Measurements from ENCODE around the gene KDM2A.
A peak's percentile ranks its signal among the peaks of the same experiment; 100 is the strongest.

The KDM2A gene

DNA sequence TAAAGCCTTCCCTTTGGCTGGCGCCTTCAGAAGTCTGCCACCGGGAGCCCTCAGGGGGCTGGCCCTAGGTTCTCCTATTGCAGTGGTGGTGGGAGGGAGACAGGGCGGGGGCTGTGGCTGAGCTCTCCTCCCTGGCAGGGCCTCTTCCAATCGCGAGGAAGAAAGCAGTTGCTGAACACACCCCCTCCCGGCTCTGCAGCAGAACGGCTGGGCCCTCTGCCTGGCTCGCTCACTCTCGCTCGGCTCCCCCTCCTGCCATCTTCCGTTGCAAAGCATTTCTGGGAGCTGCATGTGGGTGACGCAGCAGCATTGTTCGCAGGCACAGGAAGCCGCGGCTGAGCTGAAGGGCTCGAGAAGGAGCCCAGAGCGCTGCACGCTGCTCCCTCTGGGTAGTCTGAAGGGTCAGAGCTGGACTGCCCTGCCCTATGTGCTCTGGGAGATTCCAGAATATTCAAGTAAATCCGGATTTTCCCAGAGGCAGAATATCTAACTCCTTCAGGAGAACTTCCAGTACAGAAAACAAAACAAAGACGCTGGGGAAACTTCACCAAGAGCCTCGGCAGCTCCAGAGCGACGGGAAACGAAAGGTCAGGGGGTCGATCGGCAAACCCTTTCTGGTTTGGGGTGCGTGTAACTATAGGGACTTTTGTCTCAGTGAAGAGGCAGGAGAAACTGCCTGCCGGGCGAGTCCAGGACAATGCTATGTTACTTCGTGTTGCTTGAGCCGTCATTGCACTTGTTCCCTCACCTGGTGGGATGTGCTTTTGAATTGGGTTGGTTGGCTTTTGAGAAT lies 120.9 kb downstream of the KDM2A start:
- DNase-seq, result peak; percentile 100

DNA sequence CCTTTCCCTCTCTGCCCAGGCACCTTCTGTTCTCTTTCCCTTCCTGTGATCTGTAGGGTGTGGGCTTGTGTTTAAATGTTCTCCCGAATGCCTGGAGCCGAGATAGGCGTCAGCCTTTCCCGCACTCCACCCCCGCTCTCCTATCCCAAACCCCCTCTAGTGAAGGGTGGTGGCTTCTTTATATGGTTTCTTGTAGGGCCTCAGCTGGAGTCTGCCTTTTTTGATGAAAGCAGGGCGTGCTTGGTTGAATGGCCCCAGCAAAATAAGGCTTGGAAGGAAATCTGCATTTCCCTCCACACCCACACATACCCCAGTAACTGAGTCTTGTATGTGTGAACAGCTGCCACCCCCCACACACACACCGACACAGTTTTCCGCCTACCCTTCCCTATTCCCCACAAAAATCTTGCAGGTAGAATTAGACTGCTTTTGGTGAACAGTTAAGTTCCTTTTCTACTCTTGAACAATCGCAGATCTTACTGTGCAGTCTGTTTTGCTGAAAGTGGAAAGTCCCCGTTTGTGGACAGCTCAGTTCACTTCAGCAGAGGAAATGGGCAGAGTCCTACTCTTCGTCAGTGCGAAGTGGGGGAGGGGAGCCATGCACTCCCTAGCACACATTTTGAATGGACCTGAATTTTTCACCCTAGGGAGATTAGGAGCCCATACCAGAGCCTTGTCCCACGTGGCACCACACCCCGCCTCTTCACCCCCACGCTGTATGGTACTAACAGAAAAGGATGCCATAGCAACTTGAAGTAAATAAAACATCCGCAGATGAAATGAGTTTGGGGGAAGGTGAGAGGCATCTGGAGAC lies 121.7 kb downstream of the KDM2A start:
- DNase-seq, result peak; percentile 92

DNA sequence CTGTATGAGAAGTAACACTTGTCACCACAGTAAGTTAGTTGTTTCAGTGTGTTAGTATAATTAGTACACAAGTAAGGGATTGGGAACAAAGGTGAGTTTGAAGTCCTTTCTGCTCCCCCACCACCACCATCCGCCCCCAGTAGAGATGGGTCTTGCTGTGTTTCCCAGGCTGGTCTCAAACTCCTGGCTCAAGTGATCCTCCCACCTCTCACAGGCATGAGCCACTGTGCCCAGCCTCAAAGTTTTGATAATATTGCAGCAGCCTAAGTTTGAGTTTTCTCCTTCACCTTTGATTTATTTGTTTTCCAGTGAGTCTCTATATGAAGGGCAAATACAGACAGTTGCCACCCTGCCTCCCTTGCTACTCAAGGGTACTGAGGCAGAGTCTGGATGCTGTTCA lies 123.5 kb downstream of the KDM2A start:
- DNase-seq, result no peak

DNA sequence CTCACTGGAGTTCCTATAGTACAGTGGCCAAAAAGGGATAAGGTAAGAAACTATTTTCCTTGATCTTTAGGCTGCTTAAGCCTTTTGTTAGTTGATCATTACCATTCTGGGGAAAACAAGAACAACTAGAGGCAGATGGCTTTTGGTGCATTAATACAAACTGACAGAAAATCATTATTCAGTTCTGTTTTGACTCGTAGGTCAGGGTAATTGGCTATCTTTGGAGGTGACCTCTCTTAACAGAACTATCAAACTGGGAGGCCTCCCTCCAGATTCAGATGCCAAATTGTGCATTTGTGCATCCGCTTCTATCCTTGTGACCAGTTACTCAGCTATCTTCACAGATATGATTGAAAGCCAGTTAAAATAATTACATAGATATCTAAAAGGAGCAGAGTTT lies 124.0 kb downstream of the KDM2A start:
- no peak for DNase-seq

DNA sequence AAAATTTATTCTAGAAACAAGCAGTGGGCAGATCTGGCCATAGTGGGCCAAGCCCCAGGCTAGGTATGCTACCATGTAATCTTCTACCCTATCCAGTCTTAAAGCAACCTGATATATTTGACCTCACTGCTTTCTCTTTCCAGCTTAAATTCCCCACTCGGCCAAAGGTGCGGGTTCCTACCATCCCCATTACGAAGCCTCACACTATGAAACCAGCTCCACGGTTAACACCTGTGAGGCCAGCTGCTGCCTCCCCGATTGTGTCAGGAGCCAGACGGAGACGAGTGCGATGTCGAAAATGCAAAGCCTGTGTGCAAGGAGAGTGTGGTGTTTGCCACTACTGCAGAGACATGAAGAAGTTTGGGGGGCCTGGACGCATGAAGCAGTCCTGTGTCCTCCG lies 126.0 kb downstream of the KDM2A start:
- no peak for DNase-seq

DNA sequence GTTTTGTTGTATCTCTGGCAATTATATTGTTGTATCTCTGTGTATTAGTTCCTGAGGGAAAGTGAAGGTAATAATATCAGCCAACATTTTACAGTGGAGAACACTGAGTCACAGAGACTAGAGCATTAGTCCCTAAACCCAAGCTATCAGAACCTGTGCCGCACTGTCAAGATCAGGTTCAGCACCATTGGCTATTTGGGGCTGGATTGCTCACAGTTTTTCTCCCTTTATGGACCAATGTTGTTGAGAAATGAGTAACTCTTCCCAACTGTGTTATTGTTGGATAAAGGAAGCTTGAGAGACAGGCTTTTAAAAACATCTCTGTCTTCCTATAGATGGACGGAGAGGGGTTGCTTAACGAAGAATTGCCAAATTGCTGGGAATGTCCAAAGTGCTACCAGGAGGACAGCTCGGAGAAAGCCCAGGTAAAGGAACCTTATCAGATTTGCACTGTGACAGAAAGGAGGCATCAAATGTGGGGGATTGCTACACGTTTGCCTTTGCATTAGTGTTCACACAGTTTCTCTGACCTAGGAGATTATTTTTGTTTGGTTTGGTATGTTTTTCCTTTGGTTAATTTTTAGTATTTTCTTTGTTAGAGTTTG lies 129.0 kb downstream of the KDM2A start:
- no peak for DNase-seq

DNA sequence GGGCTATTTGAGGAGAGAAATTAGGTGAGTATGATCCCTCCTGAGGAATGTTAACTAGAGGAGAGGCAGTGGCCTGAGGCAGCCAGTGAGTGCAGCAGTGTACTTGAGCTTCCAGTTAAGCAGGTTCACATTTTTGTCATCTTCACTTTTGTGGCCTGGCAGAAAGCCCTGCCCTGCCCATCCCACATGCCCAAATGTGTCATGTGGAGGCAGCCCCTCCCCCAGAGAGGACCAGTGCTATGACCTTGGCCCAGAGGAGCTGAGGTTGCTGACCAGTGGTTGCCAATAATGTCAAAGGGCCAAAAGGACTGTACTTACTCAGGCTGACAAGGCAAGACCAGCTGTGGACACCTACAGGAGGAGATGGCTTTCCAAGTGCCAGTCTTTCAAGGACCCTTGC lies 129.6 kb downstream of the KDM2A start:
- DNase-seq, result no peak

DNA sequence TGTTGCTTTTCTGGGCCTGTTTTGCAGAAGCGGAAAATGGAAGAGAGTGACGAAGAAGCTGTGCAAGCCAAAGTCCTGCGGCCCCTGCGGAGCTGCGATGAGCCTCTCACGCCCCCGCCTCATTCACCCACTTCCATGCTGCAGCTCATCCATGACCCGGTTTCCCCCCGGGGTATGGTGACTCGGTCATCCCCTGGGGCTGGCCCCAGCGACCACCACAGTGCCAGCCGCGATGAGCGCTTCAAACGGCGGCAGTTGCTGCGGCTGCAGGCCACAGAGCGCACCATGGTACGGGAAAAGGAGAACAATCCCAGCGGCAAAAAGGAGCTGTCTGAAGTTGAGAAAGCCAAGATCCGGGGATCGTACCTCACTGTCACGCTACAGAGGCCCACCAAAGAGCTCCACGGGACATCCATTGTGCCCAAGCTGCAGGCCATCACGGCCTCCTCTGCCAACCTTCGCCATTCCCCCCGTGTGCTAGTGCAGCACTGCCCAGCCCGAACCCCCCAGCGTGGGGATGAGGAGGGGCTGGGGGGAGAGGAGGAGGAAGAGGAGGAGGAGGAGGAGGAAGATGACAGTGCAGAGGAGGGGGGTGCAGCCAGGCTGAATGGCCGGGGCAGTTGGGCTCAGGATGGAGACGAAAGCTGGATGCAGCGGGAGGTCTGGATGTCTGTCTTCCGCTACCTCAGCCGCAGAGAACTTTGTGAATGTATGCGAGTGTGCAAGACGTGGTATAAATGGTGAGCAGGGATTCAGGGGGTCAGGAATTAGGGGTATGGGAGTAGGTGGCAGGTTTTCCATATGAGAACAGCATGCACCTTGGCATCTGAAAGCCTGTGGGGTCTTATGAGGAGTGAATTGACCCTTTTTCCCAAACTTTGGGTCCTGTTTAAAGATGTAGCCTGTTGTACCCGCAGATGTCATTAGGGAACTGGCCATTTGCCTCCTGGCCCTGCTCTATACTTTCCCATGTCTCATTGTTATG lies 131.3 kb downstream of the KDM2A start:
- no peak for DNase-seq

DNA sequence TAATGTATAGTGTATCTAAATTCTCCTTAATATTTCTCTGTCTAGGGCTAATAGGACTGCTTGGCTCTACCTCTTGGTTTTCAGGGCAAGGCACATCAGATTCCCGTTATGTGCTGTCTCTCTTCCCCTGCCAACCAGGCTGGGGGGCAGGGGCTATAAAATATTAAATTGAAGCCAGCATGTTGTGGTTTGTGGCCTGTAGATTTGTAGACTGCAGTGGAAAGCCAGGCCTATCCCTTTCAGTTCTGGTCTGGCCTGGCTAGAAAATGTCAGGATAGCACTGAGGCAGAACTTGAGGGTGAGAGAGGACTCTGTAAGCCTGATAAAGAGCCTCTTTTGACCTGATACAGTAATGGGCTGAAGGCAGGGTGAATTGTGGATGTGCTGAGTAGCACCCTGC lies 132.8 kb downstream of the KDM2A start:
- DNase-seq, result no peak

DNA sequence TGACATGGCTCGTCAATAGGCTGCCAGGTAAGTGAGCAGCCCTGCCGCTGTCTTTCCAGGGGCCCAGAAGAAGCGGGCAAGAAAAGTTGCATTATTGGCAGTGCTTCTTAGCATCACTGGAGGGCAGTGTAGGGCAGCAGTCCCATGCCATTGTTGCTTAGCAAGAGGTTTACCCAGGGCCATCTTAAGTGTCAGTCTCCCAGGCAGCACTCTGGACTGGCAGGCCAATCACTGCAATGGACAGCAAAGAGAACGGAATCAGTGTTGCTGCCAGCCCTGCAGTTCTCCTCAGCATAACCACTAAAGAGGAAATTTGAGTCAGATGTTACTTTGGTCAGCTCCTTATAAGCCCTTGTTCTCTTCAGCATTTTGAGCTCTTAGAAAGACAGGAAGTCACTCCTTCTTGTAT lies 133.8 kb downstream of the KDM2A start:
- peak; percentile 68 for DNase-seq

DNA sequence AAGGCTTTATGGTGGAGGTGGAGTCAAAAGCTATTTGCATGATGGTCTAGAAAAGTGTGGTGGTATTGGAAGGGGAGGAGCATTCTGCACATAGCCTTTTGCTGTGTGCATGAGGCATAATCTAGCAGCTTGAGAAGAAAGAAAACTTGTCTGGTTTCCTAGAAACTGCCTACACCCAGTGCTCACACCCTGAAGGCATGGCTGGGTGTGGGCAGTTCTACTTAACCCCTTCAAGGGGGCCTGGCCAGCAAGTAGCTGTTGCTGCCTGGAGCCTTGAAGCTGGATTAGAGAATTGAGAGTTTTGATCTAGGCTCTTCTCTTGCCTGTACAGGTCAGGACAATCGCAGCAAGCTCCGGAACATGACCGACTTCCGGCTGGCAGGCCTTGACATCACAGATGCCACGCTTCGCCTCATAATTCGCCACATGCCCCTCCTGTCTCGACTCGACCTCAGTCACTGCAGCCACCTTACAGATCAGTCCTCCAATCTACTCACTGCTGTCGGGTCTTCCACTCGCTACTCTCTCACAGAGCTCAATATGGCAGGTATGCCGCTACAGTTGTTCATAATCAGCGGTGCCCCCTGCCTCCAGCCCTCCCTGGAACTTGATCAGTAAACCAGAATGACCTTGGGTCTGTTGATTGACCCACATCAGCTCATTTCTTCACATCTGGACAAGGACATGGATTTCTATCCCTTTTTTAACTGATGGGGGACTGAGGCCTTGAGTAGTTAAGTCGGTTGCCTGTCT lies 135.0 kb downstream of the KDM2A start:
- no peak for DNase-seq

DNA sequence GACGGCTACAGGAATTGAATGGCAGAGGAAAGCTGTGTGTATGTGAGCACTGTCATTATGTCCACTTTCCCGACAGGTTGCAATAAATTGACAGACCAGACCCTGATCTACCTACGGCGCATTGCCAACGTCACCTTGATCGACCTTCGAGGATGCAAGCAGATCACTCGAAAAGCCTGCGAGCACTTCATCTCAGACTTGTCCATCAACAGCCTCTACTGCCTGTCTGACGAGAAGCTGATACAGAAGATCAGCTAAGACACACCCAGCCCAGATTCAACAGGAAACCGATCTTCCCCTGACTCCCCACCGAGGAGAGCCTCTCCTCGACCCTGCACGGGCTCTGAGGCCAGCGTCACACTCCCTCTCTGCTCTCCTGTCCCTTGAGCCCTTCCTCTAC lies 135.7 kb downstream of the KDM2A start:
- no peak for DNase-seq

DNA sequence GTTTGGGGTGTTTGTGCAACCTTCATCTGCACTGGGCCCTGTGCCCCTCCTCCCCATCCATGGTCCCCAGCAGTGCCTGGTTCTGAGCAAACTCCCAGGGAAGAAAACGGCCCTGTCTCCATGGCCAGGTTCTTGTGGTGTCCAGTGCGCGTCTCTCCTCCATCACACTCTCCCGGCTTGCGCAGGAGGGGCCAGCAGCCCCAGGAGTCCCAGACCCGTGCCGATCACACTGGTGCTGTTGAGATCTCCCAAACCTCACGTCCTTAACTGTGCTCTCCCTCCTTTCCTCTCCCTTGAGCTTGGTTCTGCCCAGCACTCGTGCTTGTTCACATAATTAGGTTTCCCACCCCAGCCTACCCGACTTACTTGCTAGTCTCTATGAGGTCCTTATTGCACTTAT lies 136.3 kb downstream of the KDM2A start:
- DNase-seq, result no peak

DNA sequence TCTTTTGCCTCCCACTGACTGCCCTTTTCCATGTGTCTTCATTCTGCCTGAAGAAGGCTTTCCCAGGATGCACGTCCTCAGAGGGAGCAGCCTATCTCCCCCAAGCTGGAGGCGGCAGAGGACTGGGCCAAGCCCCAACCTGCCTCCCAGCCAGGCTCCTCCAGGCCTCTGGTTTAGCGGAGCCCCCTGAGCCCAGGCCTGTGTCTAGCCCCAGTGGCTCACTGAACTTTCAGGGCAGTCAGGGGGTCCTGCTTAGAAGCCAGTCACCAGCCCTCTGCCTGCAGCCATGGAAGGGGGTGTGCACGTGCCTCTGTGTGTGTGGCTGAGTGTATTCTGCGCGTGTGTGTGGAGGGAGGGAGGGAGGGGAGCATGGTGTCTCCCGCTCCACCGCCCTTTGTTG lies 136.8 kb downstream of the KDM2A start:
- DNase-seq, result no peak

DNA sequence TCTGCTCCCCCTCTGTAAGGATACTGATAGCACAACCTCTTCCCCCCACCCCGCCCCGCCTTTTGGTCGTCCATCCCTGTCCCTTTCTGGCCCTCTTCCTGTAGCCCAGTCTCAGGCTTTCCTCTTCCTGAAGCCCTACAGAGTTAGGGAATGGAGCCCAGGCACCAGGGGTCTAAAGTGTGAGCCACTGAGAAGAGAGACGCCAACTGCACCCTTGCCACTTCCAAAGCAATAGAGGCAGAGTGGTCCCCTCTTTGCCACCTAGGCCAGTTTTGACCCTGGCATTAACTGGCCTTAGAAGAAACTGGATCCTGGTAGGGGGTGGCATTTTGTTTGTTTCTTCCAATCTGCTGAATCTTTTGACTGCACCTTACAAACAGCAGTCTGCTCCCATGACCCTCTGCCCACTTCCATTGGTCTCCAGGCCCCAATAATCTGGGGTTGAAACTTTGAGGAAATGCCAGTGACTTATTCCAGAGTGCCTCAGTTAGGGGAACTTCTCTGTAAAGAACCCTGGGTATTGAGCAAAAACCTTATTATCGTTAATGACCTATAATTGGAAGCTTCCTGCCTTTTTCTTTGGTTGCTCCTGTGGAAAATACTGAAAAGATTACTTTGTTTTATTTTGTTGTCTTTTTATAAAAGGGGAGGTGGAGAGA lies 137.5 kb downstream of the KDM2A start:
- no peak for DNase-seq

DNA sequence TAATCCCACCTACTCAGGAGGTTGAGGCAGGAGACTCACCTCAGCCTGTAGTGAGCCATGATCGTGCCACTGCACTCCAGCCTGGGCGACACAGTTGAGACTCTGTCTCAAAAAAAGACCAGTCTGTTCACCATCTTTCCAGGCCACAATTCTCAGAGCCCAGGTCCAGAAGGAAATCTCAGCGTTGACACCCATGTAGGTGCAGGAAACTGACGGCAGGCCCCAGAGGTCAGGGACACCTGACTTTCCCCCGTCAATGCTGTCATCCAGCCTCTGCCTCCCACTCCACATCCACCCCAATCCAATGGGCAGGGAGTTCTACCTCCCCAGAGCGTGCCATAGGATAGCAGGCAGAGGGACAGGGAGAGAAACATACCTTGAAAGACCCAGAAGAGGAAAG lies 141.3 kb downstream of the KDM2A start:
- DNase-seq, result no peak

DNA sequence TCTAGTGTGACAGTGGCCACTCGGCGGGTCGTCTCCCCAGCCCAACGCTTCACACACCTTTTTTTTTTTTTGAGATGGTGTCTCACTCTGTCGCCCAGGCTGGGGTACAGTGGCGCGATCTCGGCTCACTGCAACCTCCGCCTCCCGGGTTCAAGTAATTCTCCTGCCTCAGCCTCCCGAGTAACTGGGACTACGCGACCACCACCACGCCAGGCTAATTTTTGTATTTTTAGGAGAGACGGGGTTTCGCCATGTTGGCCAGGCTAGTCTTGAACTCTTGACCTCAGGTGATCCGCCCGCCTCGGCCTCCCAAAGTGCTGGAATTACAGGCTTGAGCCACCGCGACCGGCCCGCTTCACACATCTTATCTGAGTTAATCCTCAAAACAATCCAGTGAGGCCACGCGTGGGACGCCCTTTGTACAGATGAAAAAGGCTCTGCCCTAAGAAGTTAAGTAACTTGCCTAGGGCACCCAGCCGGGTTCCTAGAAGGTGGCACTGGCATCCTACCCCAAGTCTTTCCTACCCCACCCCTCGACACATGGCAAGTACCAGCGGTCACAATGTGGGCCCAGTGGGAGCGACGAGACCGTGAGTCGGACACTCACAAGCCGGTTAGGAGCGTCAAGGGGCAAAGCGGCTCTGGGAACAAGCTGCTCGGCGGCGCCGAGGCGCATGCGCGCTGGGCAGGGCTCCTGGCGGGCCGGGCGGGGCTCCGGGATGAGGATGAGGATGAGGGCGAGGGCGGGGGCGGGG lies 142.0 kb downstream of the KDM2A start:
- DNase-seq, result peak; percentile 82

DNA sequence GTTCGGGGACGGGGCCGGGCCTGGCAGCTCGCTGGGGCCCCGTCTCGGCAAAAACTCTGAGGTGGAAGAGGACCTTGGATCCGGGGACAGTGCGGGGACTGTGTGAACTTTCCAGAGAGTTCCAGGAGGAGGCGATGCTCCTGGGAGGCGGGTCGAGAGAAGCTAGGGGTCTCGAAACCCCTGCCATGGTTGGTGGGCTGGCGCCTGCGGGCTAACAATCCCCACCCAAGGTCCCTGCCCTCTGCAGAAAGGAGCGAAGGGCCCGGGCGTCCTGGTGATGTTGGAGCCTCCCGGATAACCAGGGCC lies 142.5 kb downstream of the KDM2A start:
- no peak for DNase-seq

DNA sequence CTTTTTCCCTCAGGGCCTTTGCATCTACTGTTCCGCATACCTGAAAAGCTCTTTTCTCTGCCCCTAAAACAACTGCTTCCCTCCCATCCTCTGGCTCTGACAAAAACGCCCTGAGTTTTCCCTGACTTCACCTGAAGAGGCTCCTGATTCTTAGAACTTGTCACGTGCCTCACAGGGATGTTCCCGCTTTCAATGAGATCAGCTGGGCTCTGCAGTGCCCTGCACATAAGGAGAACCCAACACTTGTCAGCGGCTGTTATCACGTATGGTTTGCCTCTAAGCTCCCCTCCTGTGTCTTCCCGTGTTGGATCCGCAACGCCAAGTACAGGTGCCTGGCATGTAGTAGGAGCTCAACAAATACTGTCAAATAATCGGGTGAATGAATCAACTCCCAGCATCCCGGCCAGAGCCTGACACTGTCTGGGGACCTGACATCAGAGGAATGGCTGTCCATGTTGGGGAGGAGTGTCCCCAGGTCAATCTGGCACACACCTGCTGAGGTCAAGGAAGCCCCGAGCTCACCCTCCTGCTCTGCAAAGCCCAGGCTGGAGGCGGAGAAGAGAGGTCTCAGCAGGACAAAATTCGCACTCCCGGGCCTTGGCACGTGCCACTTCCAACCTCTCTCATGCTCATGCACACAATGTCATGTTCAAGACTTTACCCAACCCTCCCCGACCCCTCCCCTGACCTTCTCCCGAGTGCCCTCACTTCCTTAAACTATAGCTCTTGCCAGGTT lies 143.1 kb downstream of the KDM2A start:
- DNase-seq, result peak; percentile 77

All from DMS53 (cell line).